Hepatocyte (in vitro differentiated cells): ENCODE measurements around the gene CSHL1.

Experiments
- EZH2 ChIP-seq: fragments of 200-600 bp; sonication (generic); IDR thresholded peaks from 2 replicates; pipeline ENCODE4 v1.6.1; 2016; ENCODE audit warnings: antibody characterized with exemption, mild to moderate bottlenecking, borderline replicate concordance
- EZH2phosphoT487 ChIP-seq: fragments of 200-600 bp; sonication (generic); IDR thresholded peaks from one replicate; pipeline ENCODE4 v1.6.1; 2018; ENCODE audit warnings: antibody characterized with exemption, mild to moderate bottlenecking, low read depth, moderate library complexity; ENCODE audit not compliant: unreplicated experiment, severe bottlenecking
- TF ChIP-seq, protein P1 (sequence below): fragments of 200-600 bp; sonication (generic); IDR thresholded peaks from 2 replicates; pipeline ENCODE4 v1.5.1; 2016; ENCODE audit warnings: antibody characterized with exemption, mild to moderate bottlenecking; ENCODE audit not compliant: poor library complexity

DNA sequence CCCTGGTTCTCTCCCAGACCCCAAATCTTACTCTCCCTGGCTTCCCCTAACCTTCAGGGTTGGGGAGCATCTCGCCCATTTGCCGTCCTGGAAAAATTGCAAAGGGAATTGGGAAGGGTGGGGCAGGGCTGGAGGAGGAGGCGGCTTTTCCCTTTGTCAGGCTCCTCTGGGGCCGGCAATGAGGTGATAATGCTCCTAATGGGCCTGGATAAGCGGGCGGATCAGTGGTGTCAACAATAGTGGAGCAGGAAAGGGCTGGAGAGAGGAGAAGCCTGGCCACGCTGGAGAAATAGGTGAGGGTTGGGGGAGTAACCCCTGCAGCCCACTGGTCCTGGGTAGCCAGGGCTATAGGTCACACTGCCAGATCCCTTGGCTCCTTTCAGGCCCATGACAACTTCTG lies 49.4 kb upstream of the CSHL1 start:
- TF ChIP-seq, protein P1, sequence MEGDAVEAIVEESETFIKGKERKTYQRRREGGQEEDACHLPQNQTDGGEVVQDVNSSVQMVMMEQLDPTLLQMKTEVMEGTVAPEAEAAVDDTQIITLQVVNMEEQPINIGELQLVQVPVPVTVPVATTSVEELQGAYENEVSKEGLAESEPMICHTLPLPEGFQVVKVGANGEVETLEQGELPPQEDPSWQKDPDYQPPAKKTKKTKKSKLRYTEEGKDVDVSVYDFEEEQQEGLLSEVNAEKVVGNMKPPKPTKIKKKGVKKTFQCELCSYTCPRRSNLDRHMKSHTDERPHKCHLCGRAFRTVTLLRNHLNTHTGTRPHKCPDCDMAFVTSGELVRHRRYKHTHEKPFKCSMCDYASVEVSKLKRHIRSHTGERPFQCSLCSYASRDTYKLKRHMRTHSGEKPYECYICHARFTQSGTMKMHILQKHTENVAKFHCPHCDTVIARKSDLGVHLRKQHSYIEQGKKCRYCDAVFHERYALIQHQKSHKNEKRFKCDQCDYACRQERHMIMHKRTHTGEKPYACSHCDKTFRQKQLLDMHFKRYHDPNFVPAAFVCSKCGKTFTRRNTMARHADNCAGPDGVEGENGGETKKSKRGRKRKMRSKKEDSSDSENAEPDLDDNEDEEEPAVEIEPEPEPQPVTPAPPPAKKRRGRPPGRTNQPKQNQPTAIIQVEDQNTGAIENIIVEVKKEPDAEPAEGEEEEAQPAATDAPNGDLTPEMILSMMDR, result no peak
- TF ChIP-seq EZH2phosphoT487, result no peak
- TF ChIP-seq EZH2, result no peak
